NCI-H2029 (cell line): ENCODE results near the gene METTL25.

Experiments used
- DNase-seq: peaks from one replicate; lab custom pipeline; 2025; lab: John Stamatoyannopoulos, UW

The METTL25 gene

DNA sequence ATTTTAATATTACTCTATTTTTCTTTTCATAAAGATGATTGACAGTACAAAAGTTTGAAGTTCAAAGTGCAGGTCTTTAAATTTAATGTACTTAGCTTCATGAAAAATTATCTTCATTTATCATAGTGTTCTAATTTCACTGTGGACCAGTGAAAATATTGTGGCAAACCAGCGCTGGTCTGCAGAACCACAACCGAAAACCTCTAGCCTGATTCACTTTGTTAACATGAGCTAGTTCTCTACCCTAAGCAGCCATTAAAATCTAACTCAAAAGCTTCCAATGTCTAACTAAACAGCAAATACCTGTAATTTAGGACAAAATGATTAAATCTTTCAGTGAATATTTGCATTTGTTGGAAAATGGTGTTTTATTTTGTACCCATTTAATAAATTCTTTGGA lies 167.3 kb downstream of the METTL25 start:
- DNase-seq = no peak

DNA sequence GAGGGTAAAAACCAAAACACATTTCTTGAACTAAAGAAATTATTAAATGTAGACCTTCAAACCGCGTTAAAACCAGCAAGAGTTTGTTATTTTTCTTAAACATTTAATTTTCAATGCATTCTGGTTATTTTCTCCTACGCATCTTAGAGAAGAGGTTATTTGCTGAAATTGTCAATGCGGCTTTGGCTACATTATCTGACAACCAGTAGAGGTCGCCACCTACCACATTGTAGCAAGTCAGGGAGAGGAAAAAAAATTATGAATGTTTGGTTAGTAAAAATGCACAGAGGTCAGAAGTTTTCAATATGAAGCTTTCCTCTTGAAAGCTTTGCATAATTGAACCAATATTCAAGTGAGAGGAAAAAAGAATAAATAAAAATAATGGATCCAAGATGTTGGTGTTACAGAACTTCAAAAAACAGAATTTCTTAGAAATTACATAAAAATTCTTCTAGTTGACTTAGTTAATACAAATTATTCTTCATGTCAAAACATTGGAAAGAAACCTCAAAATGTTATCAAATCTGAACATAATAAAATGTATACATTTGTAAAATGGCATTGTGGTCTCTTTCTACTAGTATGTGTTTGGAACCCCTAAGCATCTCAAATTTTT lies 168.9 kb downstream of the METTL25 start:
- DNase-seq = peak; percentile 53
